Left lobe of liver (tissue), 2 donors: Measurements from ENCODE around the gene ETV1. TPM values are rescaled to one million over a fixed set of nuclear protein-coding genes. Genes with fewer than 3 reads are reported as not detected.

Experiments used
- ATAC-seq: fragments of 200-7000 bp; cut with Tn5 transposase; one replicate; pipeline ENCODE4 v1.9.1; 2020; ENCODE audit warnings: mild to moderate bottlenecking, moderate library complexity
- DNase-seq: peaks from one replicate; pipeline ENCODE4 v3.0.0-alpha.2; 2020; ENCODE audit warnings: low spot score
- total RNA-seq: library from RNA; stranded (reverse); gene quantifications from one replicate; pipeline ENCODE4 v1.2.1, GENCODE V29; 2021
- donor health status: DM: no; HTN: no; CAD: no; lungs with moderate emphysema.
- donor health status: DM: no; HTN: yes; CAD: no.

The ETV1 gene
- total RNA-seq, 1 donor from 2014 or later = 8.4 TPM

DNA sequence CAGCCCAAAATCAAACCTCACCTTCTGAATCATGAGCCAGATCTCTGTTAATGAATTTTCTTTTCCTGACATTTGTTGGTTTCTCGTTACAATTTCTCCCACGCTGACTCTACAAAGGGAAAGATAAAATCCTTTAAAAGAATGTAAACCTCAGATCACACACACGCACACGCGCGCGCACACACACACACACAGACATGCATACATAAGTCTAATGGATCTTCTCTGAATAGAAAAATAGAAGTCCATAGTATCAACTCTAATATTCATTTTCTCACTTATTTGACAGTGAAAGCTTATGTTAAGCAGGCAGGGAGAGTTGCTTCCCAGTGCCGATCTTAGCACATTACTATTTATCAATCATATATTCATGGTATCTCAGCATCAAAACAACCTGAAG lies 1.4 kb downstream of the ETV1 start:
- DNase-seq (no peak), ATAC-seq (no peak)

DNA sequence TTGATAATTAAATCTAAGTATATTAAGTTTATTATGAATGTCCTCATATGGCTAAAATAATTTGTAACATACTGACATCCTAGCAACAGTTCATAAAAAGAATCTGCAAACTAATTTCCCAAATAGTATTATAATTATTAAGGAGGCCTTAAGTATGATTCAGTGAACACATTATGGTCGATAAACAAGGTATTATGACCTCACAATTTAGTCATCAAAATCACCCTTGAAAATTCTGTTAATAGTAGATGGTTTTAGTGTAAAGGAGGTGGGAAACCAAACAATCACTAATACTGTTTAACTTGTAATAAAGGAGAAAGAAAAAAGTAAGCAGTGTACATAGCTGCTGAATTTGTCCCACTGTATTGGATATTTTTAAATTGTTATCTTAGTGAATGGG lies 2.1 kb downstream of the ETV1 start:
- no peak for DNase-seq
- ATAC-seq = no peak

- no peak for ATAC-seq
- DNase-seq = no peak
Observed at GRCh38 chr7:13986208-13986607, 3.3 kb downstream of the ETV1 start.

GRCh38 chr7:13984831-13985685 lies 4.4 kb downstream of the ETV1 start:
- ATAC-seq (no peak), DNase-seq (no peak)

GRCh38 chr7:13984061-13984460 lies 5.4 kb downstream of the ETV1 start:
- no peak for ATAC-seq

GRCh38 chr7:13982940-13983677 lies 6.4 kb downstream of the ETV1 start:
- ATAC-seq = no peak

More at GRCh38 chr7:13984061-13984460, 5.4 kb downstream of the ETV1 start:
- no peak for DNase-seq

GRCh38 chr7:13981070-13981469 lies 8.4 kb downstream of the ETV1 start:
- ATAC-seq (no peak), DNase-seq (no peak)

More at GRCh38 chr7:13982940-13983677, 6.4 kb downstream of the ETV1 start:
- DNase-seq = no peak

- DNase-seq (no peak), ATAC-seq (no peak)
Observed at GRCh38 chr7:13980474-13980873, 9.0 kb downstream of the ETV1 start.

GRCh38 chr7:13979671-13980435 lies 9.6 kb downstream of the ETV1 start:
- no peak for ATAC-seq
- no peak for DNase-seq

DNA sequence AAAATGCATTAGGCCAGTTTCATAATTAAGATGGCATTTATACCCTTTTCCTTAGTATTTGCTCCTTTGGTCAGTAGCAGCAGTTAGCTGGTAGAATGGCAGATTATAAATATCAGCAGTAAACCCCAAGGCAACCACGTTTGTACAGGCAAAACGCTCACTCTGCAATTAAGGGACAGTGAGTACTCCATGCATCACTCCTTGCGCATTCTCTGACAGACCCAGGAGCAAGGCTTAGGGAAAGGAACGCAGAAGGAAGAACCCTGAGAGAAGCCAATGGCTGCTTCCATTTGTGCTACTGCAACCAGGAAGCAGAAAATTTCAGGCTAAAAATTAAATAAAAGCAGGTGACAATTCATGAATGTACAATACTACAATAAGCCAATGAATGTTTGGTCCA lies 12.9 kb downstream of the ETV1 start:
- DNase-seq (no peak), ATAC-seq (no peak)

- DNase-seq (no peak), ATAC-seq (no peak)
Observed at GRCh38 chr7:13965077-13965476, 24.4 kb downstream of the ETV1 start.

DNA sequence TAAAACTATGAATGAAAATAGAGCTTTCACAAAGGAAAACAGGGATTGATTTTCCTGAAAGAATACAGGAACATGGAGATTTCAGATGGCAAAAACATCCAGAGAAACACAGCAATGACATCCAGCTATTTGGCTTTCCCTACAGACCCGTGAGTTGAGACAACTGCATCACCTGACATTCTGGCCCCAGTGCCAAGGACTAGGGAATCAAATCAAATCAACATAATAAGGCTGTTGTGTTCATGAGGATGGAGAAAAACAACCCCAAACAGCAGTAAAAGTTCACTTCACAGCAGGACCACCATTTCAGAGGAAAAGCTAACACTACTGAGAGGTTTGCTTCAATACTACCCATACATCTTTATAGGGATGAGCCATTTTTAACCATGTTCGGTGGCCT lies 25.5 kb downstream of the ETV1 start:
- ATAC-seq = no peak
- DNase-seq = no peak

- ATAC-seq (no peak), DNase-seq (no peak)
Observed at GRCh38 chr7:13955494-13955893, 34.0 kb downstream of the ETV1 start.

- ATAC-seq (no peak), DNase-seq (no peak)
Observed at GRCh38 chr7:13953368-13953767, 36.1 kb downstream of the ETV1 start.

GRCh38 chr7:13952921-13953320 lies 36.5 kb downstream of the ETV1 start:
- DNase-seq (no peak), ATAC-seq (no peak)

DNA sequence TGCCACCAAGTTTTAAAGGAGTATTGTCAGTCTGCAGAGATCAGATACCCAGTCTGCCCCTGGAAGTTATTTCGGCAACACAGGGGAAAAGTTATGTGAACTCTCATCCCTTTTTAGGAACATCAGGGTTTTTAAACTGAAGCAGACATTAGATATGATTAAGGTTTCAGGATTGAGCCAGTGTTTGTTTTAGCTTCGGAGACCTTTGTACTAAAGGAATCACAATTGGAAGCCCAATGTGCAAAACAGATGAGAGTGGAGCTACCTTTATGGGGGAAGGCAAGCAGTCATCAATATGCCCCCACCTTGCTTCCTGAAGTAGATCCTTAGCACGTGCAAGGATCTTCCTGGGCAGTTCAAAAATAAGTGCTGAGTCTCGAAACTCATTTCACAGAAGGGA lies 39.5 kb downstream of the ETV1 start:
- ATAC-seq = peak; percentile 76
- DNase-seq = no peak

DNA sequence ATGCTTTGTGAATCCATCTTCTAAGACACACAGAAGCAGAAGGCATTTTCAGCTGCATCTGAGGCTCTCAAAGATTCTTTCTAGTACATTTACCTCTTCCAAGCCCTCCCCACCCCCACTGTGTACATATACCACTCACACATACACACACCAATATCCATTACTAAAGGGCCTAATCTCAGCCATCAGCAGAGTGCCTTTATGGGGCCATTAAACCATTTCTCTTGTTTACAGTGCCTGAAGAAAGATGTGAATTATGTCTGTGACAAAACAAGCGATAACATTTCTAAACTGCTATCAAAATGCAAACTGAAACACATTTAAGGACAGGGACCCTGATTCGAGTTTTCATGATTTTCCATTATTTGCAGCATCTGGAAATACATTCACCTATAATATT lies 40.0 kb downstream of the ETV1 start:
- DNase-seq (no peak), ATAC-seq (no peak)

- ATAC-seq (no peak), DNase-seq (no peak)
Observed at GRCh38 chr7:13948019-13948801, 41.3 kb downstream of the ETV1 start.

DNA sequence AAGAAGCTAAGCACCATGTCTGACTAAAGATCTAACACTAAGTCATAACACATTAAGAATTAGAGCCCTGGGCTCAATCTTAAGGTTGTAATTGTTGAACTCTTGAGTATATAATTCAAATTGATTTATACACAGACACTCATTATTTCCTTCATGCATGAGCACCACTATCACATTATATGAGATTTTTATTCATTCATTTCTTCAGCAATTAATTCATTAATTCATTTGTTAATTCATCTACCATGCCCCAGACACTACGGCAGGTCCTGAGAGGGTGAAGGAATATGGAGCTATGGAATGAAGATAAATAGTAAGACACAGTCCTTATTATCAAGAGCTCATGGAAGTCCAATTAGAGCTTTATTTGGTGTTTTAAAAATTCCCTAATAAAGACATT lies 41.9 kb downstream of the ETV1 start:
- DNase-seq = no peak
- ATAC-seq = no peak

DNA sequence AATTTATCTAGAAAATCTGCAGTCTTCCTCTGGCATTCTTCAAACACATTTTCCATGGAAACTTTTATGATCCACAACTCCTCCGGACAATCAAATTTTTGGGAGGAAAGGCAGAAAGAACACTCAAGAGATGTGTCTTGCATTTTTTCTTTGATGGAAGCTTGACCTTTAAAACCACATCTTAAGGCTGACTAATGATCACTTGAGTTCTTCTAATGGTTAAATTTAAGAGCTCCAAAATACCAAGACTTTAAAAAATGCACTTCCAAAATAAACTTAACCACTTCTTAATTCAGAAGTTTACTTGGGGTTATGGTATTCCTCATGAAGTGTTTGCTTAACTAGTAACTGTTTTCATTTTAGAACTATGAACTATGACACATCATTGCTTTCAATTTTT lies 43.3 kb downstream of the ETV1 start:
- DNase-seq = no peak
- no peak for ATAC-seq

GRCh38 chr7:13945670-13946069 lies 43.8 kb downstream of the ETV1 start:
- no peak for ATAC-seq
- DNase-seq = no peak
